HG02973 (cell line): Measurements from ENCODE around the gene CNTNAP2.
"Not testable (repeated sequence)": the region's sequence is repeated elsewhere in the genome, so short reads cannot be mapped to it uniquely, and the experiment has no call there.

ENCODE experiments used
- ATAC-seq: cut with Tn5 transposase; IDR thresholded peaks from one replicate; pipeline ENCODE4 v1.9.1; 2021; ENCODE audit warnings: moderate library complexity; ENCODE audit not compliant: unreplicated experiment

The CNTNAP2 gene

GRCh38 chr7:148395352-148395811 is 2278.8 kb downstream of the CNTNAP2 start:
- no peak for ATAC-seq

- no peak for ATAC-seq
These were observed 2279.6 kb downstream of the CNTNAP2 start for GRCh38 chr7:148395990-148396716.

GRCh38 chr7:148397056-148397455 is 2280.5 kb downstream of the CNTNAP2 start:
- ATAC-seq: no peak

GRCh38 chr7:148397551-148397950 is 2280.9 kb downstream of the CNTNAP2 start:
- ATAC-seq: no peak

GRCh38 chr7:148397985-148398384 is 2281.4 kb downstream of the CNTNAP2 start:
- no peak for ATAC-seq

GRCh38 chr7:148398844-148399365 is 2282.3 kb downstream of the CNTNAP2 start:
- ATAC-seq: no peak

- ATAC-seq: no peak
These were observed 2283.5 kb downstream of the CNTNAP2 start for GRCh38 chr7:148400101-148400500.

- no peak for ATAC-seq
These were observed 2285.6 kb downstream of the CNTNAP2 start for GRCh38 chr7:148402159-148402558.

GRCh38 chr7:148403466-148403993 is 2286.9 kb downstream of the CNTNAP2 start:
- no peak for ATAC-seq

GRCh38 chr7:148408307-148408706 is 2291.7 kb downstream of the CNTNAP2 start:
- ATAC-seq: no peak

GRCh38 chr7:148410905-148411304 is 2294.3 kb downstream of the CNTNAP2 start:
- ATAC-seq: no peak

- no peak for ATAC-seq
These were observed 2296.1 kb downstream of the CNTNAP2 start for GRCh38 chr7:148412691-148413090.

- peak; percentile 94 for ATAC-seq
These were observed 2303.5 kb downstream of the CNTNAP2 start for GRCh38 chr7:148419856-148420832.

GRCh38 chr7:148422030-148422429 is 2305.4 kb downstream of the CNTNAP2 start:
- ATAC-seq: no peak

GRCh38 chr7:148426393-148426792 is 2309.8 kb downstream of the CNTNAP2 start:
- ATAC-seq: not testable (repeated sequence)

- ATAC-seq: not testable (repeated sequence)
These were observed 2314.1 kb downstream of the CNTNAP2 start for GRCh38 chr7:148430690-148431089.

- ATAC-seq: no peak
These were observed 2317.1 kb downstream of the CNTNAP2 start for GRCh38 chr7:148433521-148434180.

GRCh38 chr7:148434181-148434757 is 2317.7 kb downstream of the CNTNAP2 start:
- ATAC-seq: no peak

GRCh38 chr7:148434887-148435286 is 2318.3 kb downstream of the CNTNAP2 start:
- no peak for ATAC-seq

- ATAC-seq: no peak
These were observed 2319.1 kb downstream of the CNTNAP2 start for GRCh38 chr7:148435715-148436114.
